ENCODE results near the gene ATP8B4. TPM values are rescaled to one million over a fixed set of nuclear protein-coding genes. Genes with fewer than 3 reads are reported as not detected.

ATP8B4 gene
- total RNA-seq, 1 experiment from 2014 or later = 0.24 TPM

- Mint-ChIP-seq H3K4me3 (ENCODE audit: low read depth, unreplicated experiment) (no peak overlapping the region), H3K4me1 (ENCODE audit: low read depth, unreplicated experiment) (no peaks in the 10 kb centered on the region), H3K9me3 (ENCODE audit: low read depth, unreplicated experiment) (no peaks in the 10 kb centered on the region), H3K27ac (ENCODE audit: unreplicated experiment) (no peak overlapping the region), H3K27me3 (ENCODE audit: unreplicated experiment) (no peaks in the 10 kb centered on the region), H3K36me3 (ENCODE audit: insufficient read depth, unreplicated experiment) (no peaks in the 10 kb centered on the region)
- no peak for TF ChIP-seq CTCF (IDR thresholded peaks at IDR 0.05; ENCODE audit: unreplicated experiment)
- CTCF ChIA-PET = no interaction called here
- intact Hi-C loops (cut with micrococcal nuclease; ENCODE audit: unreplicated experiment) = no loop called here
- BruUV-seq (replicated peaks) = no TSS peak
- no peak for DNase-seq
Measured at GRCh38 chr15:49985463-49985862, 133.6 kb downstream of the ATP8B4 start.

GRCh38 chr15:49984436-49984835 lies 134.6 kb downstream of the ATP8B4 start:
- BruUV-seq (replicated peaks) = no TSS peak
- no peak for TF ChIP-seq CTCF (IDR thresholded peaks at IDR 0.05; ENCODE audit: unreplicated experiment)
- Mint-ChIP-seq H3K27ac (ENCODE audit: unreplicated experiment) (no peak overlapping the region), H3K4me1 (ENCODE audit: low read depth, unreplicated experiment) (no peaks in the 10 kb centered on the region), H3K4me3 (ENCODE audit: low read depth, unreplicated experiment) (no peak overlapping the region), H3K27me3 (ENCODE audit: unreplicated experiment) (no peaks in the 10 kb centered on the region), H3K9me3 (ENCODE audit: low read depth, unreplicated experiment) (no peaks in the 10 kb centered on the region), H3K36me3 (ENCODE audit: insufficient read depth, unreplicated experiment) (no peaks in the 10 kb centered on the region)
- intact Hi-C loops (cut with micrococcal nuclease; ENCODE audit: unreplicated experiment) = no loop called here
- CTCF ChIA-PET = no interaction called here
- no peak for DNase-seq

GRCh38 chr15:49982584-49982983 lies 136.4 kb downstream of the ATP8B4 start:
- BruUV-seq (replicated peaks) = no TSS peak
- H3K9me3 Mint-ChIP-seq (ENCODE audit: low read depth, unreplicated experiment) = no peaks in the 10 kb centered on the region
- no peak overlapping the region for H3K4me3 Mint-ChIP-seq (ENCODE audit: low read depth, unreplicated experiment)
- H3K27me3 Mint-ChIP-seq (ENCODE audit: unreplicated experiment) = no peaks in the 10 kb centered on the region
- no peak overlapping the region for H3K27ac Mint-ChIP-seq (ENCODE audit: unreplicated experiment)
- CTCF ChIA-PET = no interaction called here
- no peaks in the 10 kb centered on the region for H3K4me1 Mint-ChIP-seq (ENCODE audit: low read depth, unreplicated experiment)
- no peak for DNase-seq
- intact Hi-C loops (cut with micrococcal nuclease; ENCODE audit: unreplicated experiment) = no loop called here
- no peaks in the 10 kb centered on the region for H3K36me3 Mint-ChIP-seq (ENCODE audit: insufficient read depth, unreplicated experiment)
- no peak for TF ChIP-seq CTCF (IDR thresholded peaks at IDR 0.05; ENCODE audit: unreplicated experiment)

- H3K36me3 Mint-ChIP-seq (ENCODE audit: insufficient read depth, unreplicated experiment) = no peaks in the 10 kb centered on the region
- no peak overlapping the region for H3K27ac Mint-ChIP-seq (ENCODE audit: unreplicated experiment)
- H3K4me1 Mint-ChIP-seq (ENCODE audit: low read depth, unreplicated experiment) = no peaks in the 10 kb centered on the region
- no peak overlapping the region for H3K4me3 Mint-ChIP-seq (ENCODE audit: low read depth, unreplicated experiment)
- no TSS peak for BruUV-seq (replicated peaks)
- DNase-seq = no peak
- H3K9me3 Mint-ChIP-seq (ENCODE audit: low read depth, unreplicated experiment) = no peaks in the 10 kb centered on the region
- CTCF ChIA-PET = no interaction called here
- TF ChIP-seq CTCF (IDR thresholded peaks at IDR 0.05; ENCODE audit: unreplicated experiment) = no peak
- intact Hi-C loops (cut with micrococcal nuclease; ENCODE audit: unreplicated experiment) = no loop called here
- H3K27me3 Mint-ChIP-seq (ENCODE audit: unreplicated experiment) = no peaks in the 10 kb centered on the region
Measured at GRCh38 chr15:49979705-49980382, 139.2 kb downstream of the ATP8B4 start.

Measured in Calu3 (cell line).